ENCODE results near the gene ANKMY2. TPM values are rescaled to one million over a fixed set of nuclear protein-coding genes. Genes with fewer than 3 reads are reported as not detected.
"Not testable (repeated sequence)": the region's sequence is repeated elsewhere in the genome, so short reads cannot be mapped to it uniquely, and the experiment has no call there.

Gene ANKMY2
- total and polyA plus RNA-seq, 12 donors, result 5.4 to 45.3 (median 15.8) TPM

DNA sequence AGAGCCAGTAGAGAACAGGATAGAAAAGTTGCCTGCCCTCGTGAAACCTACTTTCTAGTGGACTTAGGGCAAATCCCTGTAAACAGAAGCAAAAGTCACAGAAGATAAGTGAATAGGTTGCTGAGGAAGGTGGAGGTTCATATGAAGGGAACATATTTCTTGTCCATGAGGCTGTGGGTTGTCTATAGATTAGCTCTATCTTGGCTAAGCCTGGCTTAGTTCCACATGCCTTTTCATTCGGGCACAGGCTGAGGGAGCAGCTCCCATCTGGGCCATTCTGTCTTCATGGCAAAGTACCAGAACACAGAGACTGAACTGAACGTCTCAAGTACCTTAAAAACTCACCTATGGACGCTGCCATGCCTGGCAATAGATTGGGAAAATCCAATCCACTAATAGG is 45.7 kb upstream of the ANKMY2 start:
- TF ChIP-seq POLR2A (IDR thresholded peaks at IDR 0.05), result no peak
- TF ChIP-seq, protein P1, sequence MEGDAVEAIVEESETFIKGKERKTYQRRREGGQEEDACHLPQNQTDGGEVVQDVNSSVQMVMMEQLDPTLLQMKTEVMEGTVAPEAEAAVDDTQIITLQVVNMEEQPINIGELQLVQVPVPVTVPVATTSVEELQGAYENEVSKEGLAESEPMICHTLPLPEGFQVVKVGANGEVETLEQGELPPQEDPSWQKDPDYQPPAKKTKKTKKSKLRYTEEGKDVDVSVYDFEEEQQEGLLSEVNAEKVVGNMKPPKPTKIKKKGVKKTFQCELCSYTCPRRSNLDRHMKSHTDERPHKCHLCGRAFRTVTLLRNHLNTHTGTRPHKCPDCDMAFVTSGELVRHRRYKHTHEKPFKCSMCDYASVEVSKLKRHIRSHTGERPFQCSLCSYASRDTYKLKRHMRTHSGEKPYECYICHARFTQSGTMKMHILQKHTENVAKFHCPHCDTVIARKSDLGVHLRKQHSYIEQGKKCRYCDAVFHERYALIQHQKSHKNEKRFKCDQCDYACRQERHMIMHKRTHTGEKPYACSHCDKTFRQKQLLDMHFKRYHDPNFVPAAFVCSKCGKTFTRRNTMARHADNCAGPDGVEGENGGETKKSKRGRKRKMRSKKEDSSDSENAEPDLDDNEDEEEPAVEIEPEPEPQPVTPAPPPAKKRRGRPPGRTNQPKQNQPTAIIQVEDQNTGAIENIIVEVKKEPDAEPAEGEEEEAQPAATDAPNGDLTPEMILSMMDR (IDR thresholded peaks at IDR 0.05), result no peak

DNA sequence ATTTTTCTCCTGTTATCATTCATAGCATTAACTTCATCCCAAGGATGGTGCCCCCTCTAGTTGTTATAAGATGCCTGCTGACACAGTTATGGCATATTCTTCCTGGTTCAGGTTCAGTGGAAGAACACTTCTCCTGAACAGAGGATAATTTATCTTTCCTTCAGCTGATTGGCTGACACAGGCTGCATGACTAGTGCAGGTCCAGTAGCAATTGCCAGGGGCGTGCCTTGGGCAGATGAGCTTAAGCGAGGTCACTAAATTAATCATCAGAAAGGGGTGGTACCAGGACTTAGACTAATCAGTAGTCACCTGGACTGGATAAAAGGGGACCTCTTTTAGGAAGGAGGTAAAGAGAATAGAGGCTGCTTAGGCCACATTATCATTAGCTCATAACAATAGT is 42.7 kb upstream of the ANKMY2 start:
- WGBS, 4 donors, result 95 to 100% (median 96%) methylated on average over 2 of the region's 2 CpGs
- H3K9me3 ChIP-seq (replicated peaks in 1 of 3), result no peaks in the 10 kb centered on the region
- intact Hi-C loops (cut with DNase I), result no loop called here
- DNase-seq, result no peak
- no peak overlapping the region for H3K4me3 ChIP-seq
- TF ChIP-seq, protein P1 (IDR thresholded peaks at IDR 0.05), result no peak
- no peak for TF ChIP-seq POLR2A (IDR thresholded peaks at IDR 0.05)
- H3K4me1 ChIP-seq (replicated peaks in 1 of 2), result no peaks in the 10 kb centered on the region
- no peaks in the 10 kb centered on the region for H3K27me3 ChIP-seq
- H3K36me3 ChIP-seq (replicated peaks in 1 of 2), result no peaks in the 10 kb centered on the region
- no peak overlapping the region for H3K27ac ChIP-seq

More for the DNA sequence above, 45.7 kb upstream of the ANKMY2 start:
- Histone ChIP-seq H3K27me3 (no peaks in the 10 kb centered on the region), H3K4me1 (replicated peaks in 1 of 2) (no peaks in the 10 kb centered on the region), H3K9me3 (replicated peaks in 1 of 3) (no peaks in the 10 kb centered on the region), H3K4me3 (no peak overlapping the region), H3K36me3 (replicated peaks in 1 of 2) (no peaks in the 10 kb centered on the region), H3K27ac (no peak overlapping the region)
- DNase-seq, result no peak
- intact Hi-C loops (cut with DNase I), result loop anchor here in 1 of 2 donors (10.0 kb wide), 1 partner anchor 224 kb away; no protein-coding TSS in a partner anchor
- 89 to 94% (median 91%) methylated on average over 4 of the region's 4 CpGs for WGBS, 4 donors

DNA sequence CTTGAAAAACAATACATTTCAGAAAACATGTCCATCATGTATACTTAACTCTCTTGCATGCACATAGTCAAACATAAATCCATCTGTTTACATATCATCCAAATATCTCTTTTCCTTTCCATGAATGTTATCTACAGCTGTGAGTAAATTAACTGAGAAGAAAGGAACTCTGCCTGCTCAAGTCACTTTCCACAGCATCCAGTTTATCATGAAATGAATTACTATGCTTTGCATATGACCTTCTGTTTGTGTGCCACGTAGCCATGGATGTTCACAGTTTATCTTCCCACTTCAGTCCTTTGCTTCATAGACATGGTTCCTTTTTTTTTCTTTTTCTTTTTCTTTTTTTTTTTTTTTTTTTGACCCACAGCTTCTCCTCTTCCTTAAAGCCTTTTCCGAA is 40.0 kb upstream of the ANKMY2 start:
- Histone ChIP-seq H3K4me1 (replicated peaks in 1 of 2) (no peaks in the 10 kb centered on the region), H3K9me3 (replicated peaks in 1 of 3) (no peaks in the 10 kb centered on the region), H3K27me3 (no peaks in the 10 kb centered on the region), H3K4me3 (no peak overlapping the region), H3K36me3 (replicated peaks in 1 of 2) (peaks cover 0 to 4% of the 10 kb centered on the region in 2 donors), H3K27ac (no peak overlapping the region)
- intact Hi-C loops (cut with DNase I), result no loop called here
- no peak for TF ChIP-seq POLR2A (IDR thresholded peaks at IDR 0.05)
- TF ChIP-seq, protein P1 (IDR thresholded peaks at IDR 0.05), result no peak
- DNase-seq, result no peak
- WGBS, 4 donors, result 91 to 96% (median 96%) methylated on average over 2 of the region's 2 CpGs

DNA sequence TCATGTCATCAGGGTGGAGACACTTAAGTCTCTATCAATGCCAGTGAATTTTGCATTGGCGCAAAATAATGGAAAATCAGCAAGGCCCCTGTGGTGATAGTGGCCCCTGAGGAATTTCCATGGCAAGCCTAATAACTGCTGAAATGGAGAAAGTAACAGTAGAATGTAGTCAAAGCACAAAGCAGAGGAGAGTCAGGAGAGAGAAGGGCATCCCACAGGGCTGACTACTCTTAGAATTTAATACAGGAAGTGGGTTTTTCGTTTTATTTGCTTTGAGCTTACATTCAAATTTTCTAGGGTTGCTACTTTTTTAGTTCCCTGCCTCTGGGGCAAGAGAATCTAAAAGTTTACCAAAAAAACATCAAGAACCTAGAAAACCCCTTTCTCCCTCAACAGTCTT is 39.4 kb upstream of the ANKMY2 start:
- no peaks in the 10 kb centered on the region for H3K27me3 ChIP-seq
- no peaks in the 10 kb centered on the region for H3K9me3 ChIP-seq (replicated peaks in 1 of 3)
- H3K4me1 ChIP-seq (replicated peaks in 1 of 2), result no peaks in the 10 kb centered on the region
- H3K4me3 ChIP-seq, result no peak overlapping the region
- DNase-seq, result no peak
- no peak overlapping the region for H3K27ac ChIP-seq
- intact Hi-C loops (cut with DNase I), result no loop called here
- WGBS, 4 donors, result 69 to 79% (median 76%) methylated on average over 2 of the region's 2 CpGs
- TF ChIP-seq POLR2A (IDR thresholded peaks at IDR 0.05), result no peak
- TF ChIP-seq, protein P1 (IDR thresholded peaks at IDR 0.05), result no peak
- peaks cover 0 to 4% of the 10 kb centered on the region in 2 donors for H3K36me3 ChIP-seq (replicated peaks in 1 of 2)

DNA sequence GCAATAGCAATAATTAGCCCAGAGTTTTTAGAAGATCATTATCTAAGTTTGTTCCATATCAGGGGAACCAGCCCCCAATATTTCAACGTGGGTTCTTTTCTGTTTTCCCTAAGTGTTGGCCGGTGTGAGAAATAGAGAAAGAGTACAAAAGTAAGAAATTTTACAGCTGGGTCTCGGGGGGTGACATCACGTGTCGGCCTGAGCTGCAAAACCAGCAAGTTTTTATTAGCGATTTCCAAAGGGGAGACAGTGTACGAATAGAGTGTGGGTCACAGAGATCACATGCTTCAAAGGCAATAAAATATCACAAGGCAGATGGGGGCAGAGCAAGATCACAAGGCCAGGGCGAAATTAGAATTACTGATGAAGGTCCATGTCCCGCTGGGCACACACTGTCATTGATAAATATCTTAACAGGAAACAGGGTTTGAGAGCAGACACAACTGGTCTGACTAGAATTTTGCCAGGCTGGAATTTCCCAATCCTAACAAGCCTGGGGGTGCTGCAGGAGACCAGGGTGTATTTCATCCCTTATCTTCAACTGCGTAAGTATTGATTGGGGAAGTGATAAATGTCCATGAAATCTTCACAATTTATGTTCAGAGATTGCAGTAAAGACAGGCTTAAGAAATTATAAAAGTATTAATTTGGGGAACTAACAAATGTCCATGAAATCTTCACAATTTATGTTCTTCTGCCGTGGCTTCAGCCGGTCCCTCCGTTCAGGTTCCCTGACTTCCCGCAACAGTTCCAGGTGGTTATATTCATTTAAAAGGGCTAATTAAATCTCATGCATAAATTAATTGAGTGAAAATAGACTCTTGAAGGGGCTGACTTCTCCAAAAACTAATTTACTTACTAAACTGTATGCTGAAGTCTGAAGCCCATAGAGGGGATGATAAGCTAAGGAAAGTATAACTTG is 33.4 kb upstream of the ANKMY2 start:
- H3K4me1 ChIP-seq (replicated peaks in 1 of 2); DNase-seq; intact Hi-C loops (cut with DNase I); H3K4me3 ChIP-seq; H3K27ac ChIP-seq; H3K36me3 ChIP-seq (replicated peaks in 1 of 2); H3K9me3 ChIP-seq (replicated peaks in 1 of 3); H3K27me3 ChIP-seq: not testable (repeated sequence)
- WGBS, 4 donors, result 82 to 86% (median 86%) methylated on average over 14 of the region's 14 CpGs
